Activated CD8-positive, alpha-beta memory T cell treated with anti-CD3 and anti-CD28 coated beads for 24 hours (primary cell): ENCODE results near the gene TRMT44.
A peak's percentile ranks its signal among the peaks of the same experiment; 100 is the strongest.
"Not testable (repeated sequence)": the region's sequence is repeated elsewhere in the genome, so short reads cannot be mapped to it uniquely, and the experiment has no call there.

Experiments
- DNase-seq: peaks from one replicate; pipeline ENCODE4 v3.0.0-alpha.2; 2020

The TRMT44 gene

DNA sequence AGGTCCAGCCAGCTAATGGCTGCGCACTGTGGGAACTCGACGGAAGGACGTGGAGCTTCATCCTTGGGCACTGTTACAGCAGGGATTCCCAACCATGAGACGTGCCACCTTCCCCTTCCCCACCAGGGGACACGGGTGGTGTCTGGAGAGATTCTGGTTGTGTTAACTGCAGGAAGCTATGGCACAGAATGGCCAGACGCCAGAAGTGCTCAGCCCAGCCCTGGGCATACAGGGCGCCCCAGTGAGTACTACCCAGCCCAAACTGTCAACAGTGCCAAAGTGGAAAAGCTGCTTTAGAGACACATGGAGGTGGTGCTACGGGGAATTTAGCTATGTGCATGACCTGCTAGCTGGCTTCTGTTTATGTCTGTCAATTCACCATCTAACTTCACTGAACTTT, 32.8 kb upstream of the TRMT44 start:
- no peak for DNase-seq

DNA sequence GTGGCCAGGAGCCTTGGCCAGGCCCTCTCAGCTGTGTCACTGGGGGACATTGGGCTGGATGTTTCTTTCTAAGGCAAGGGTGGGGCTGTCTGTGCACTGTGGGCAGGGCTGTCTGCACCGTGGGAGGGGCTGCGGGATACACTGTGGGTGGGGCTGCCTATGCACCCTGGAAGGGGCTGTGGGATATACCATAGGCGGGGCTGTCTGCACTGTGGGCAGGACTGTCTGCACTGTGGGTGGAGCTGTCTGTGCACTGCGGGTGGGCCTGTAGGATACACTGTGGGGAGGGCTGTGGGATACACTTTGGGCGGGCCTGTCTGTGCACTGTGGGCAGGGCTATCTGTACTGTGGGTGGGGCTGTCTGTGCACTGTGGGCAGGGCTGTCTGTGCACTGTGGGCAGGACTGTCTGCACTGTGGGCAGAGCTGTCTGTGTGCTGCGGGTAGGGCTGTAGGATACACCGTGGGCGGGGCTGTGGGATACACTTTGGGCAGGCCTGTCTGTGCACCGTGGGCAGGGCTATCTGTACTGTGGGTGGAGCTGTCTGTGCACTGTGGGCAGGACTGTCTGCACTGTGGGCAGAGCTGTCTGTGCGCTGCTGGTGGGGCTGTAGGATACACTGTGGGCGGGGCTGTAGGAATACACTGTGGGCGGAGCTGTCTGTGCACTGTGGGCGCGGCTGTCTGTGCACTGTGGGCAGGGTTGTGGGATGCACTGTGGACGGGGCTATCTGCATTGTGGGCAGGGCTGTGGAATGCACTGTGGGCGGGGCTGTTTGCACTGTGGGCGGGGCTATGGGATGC, 31.1 kb upstream of the TRMT44 start:
- DNase-seq = peak; percentile 67

DNA sequence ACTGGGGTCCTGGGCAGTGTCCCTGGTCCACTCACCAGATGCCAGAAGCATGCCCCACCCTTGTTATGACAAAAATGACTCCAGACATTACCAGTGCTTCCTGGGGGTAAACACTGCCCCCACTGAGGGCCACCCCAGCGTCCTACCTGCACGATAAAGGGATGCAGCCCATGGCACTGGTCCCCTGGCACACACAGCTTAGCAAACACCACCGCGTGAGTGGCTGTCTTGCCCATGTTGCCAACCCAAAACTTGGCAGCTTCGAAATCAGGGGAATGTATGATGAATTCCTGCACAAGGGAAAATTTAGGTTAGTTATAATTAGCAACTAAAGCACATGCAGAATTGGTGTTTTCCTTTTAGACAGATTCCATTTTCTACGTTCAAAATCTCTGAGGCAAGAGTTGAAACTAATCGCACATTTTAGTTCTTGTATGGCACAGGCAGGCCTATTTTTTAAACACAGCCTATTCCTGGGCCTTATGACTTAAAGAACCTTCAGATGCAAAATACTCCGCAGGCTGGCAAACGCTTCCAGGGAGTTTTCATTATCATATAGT, 30.4 kb upstream of the TRMT44 start:
- no peak for DNase-seq

DNA sequence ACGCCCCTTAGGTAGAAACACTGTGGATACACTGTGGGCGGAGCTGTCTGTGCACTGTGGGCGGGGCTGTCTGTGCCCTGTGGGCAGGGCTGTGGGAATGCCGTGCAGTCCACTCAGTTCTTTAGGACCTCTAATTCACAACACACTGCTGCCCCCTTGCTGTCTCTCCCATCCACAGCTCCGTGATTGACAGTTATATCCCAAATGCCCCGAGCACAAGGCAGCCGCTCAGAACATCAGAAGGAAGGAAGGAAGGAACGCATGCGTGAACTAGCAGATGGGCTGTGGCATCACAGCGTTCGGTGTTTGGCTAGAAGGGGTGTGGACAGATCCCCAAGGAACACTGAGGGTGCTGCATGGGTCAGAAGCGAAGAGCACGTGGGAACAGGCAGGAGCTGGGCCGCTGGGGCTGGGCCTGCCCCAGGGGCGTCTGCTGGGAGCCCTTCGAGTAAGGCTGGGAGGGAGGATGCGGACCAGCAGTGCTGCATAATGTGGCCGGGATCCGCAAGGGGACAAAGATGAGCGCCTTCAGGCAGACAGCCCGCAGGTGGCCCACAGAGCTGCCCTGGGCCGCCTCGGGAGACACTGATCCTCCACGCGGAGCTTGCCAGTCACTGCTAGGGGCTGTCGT, 29.8 kb upstream of the TRMT44 start:
- DNase-seq = no peak

DNA sequence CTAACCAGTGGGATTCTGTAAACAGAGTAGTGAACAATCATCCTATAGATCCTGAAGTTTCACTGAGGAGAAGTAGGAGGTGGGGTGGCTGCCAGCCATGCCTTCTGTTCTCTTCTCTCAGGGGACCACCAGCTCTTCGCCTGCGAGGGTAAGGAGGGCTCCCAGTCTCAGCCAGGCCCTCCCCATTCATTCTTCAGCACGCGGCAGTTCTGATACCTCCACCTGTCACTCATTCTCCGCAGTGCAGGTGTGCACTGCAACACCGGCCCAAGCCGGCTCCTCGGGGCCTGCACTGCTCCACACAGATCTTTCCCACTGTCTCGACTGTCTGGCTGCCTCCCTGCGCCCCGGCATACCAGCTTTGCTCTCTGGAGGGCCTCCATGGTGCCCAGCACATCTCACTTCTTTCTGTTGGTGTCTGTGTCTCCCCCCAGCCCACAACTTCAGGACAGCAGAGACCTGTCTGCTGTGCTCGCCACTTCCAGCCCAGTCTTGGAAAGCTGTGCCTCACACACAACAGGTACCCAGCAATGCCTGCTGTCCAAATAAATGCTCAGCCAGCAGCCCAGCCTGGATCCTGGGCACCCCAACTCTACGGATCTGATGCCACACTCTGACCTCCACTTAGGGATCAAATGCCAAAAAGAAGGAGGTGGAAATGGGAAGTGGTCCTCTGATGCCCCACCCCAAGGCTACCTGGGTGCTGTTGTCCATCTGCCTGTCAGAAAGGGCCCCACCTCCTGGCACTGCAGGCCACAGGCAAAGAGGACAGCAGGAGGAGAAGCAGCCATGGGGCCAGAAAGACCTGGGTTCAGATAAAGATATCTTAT, 29.0 kb upstream of the TRMT44 start:
- no peak for DNase-seq

DNA sequence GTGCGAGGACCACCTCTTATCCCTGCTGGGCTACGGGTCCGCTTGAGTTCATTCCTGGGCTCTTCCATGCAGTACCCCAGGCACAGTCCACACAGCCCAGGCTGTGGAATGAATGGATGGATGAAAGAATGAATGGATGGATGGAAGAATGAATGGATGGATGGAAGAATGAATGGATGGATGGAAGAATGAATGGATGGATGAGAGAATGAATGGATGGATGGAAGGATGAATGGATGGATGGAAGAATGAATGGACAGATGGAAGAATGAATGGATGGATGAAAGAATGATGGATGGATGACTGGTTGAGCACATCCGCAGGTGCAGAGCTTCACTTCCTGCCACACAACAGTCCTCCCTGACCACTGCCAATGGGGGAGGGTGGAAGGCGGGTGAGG, 28.3 kb upstream of the TRMT44 start:
- no peak for DNase-seq

DNA sequence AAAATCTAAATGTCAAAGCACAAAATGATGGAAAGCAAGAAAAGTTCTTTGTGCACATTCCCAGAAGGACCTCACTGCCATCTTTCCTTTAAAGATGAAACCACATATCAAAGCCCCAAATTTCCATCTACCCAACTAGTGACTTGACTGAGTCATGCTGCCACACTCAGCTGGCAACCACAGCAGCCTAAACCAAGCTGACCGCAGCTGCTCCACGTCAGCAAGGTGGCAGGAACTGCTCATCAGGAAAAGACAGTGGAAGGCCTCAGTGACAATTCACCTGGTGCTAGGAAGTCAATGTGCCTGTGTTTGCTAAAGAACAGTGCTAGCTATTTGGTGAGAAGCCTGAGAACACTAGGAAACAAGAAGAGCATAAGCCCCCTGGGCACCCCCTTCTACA, 26.2 kb upstream of the TRMT44 start:
- DNase-seq = no peak

- DNase-seq = no peak
These were observed 23.4 kb upstream of the TRMT44 start for GRCh38 chr4:8417071-8417614.

DNA sequence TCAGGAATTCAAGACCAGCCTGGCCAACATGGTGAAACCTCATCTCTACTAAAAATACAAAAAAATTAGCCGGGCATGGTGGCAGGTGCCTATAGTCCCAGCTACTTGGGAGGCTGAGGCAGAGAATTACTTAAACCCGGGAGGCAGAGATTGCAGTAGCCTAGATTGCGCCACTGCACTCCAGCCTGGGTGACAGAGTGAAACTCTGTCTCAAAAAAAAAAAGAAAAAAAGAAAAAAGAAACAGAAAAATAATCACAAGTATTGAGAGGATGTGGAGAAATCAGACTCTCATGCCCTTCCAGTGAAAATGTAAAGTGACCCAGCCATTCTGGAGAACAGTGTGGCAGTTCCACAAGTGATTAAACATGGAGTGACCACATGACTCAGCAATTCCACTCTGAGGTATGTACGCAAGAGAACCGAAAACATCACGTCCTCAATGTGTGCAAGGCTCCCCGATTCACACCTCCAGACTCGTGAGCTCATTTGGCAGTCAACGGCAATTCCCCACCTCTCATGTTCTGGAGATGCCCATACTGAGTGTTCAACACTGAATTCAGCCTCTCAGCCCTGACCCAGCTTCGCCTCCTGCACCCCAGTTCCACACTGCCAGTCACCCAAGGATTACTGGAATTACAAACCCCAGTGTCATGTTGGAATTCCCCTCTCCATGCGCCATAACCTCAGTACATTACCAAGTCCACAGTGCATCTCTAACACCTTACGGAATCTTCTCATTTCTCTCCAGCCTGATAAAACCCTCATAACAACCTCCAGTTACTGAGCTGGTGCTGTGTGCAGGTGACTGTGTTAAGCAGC, 21.1 kb upstream of the TRMT44 start:
- DNase-seq = peak; percentile 71

DNA sequence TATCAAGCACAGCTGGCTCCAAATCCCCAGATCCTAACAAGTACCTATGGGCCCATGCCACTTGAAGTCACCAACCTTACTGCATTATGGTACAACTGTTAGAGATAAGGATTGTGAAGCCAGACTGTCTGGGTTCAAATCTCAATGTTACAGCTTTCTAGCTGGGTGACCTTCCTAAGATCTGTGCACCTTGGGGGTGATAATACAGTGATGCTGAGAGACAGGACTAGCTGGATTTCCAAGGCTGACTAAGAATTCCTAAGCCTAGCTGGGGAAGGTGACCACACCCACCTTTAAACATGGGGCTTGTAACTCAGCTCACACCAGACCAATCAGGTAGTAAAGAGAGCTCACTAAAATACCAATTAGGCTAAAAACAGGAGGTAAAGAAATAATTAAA, 20.4 kb upstream of the TRMT44 start:
- DNase-seq = not testable (repeated sequence)

- DNase-seq = no peak
These were observed 18.2 kb upstream of the TRMT44 start for GRCh38 chr4:8422327-8422726.

- DNase-seq = no peak
These were observed 17.8 kb upstream of the TRMT44 start for GRCh38 chr4:8422786-8423185.

DNA sequence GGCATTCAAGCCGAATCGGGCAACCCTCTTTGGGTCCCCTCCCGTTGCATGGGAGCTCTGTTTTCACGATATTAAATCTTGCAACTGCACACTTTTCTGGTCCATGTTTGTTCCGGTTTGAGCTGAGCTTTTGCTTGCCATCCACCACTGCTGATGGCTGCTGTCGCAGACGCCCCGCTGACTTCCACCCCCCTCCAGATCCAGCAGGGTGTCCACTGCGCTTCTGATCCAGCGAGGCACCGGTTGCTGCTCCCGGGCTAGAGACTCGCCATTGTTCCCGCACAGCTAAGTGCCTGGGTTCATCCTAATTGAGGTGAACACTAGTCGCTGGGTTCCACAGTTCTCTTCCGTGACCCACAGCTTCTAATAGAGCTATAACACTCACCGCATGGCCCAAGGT, 13.3 kb upstream of the TRMT44 start:
- no peak for DNase-seq

DNA sequence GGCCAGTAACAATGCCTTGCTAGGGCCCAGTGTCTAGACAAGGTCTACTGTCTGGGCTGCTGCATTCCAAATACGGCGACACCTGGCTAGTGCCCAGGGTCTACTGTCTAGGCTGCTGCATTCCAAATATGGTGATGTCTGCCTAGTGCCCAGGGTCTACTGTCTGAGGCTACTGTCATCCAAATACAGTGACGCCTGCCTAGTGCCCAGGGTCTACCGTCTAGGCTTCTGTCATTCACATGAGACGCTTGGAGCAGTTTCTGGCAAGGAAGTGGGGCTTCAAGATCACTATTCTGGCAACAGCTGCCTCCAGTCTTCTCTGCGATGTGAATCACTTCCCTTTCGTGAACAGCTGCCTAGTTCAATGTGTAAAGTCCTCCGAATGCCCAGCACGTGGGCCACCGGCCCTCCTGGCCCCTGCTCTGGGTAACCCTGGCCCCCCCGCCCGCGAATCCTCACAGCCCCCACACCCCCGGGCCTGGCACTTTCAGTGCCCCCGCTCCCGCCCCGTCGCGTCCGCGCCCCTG, 12.8 kb upstream of the TRMT44 start:
- DNase-seq = no peak

DNA sequence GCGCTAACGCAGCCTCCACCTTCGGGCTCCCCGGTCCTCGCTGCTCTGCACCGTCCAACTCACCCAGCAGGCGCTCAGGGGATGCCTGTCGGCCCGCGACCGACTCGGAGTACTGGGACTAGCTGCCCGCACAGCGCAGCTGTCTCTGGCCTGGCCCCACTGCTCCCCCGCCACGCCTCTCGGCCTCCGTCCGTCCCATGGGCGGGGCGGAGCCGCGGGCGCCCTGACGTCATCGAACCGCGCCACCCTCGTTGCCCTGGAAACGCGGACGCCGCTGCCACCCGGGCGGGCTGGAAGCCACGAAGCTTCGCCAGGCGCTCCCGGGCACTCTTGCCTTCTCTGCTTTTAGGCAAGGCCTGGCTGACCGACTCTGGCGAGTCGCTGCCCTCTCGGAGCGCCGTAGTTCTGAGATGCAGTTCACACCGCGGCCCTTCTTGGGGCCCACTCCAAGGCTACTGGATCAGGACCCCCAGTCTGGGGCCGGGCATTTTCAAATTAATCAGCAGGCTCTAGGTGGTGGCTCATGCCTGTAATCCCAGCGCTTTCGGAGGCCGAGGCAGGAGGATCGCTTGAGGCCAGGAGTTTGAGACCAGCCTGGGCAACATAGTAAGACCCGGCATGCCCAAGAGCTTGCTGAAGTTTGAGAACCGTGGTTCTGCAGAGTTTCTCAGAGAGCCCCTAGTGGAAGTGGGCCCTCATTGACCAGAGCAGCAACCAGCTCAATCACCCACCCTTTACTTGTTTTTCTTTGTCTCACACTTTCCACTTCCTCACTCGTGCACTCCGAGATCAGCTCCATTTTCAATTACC, 12.1 kb upstream of the TRMT44 start:
- DNase-seq = peak; percentile 99

DNA sequence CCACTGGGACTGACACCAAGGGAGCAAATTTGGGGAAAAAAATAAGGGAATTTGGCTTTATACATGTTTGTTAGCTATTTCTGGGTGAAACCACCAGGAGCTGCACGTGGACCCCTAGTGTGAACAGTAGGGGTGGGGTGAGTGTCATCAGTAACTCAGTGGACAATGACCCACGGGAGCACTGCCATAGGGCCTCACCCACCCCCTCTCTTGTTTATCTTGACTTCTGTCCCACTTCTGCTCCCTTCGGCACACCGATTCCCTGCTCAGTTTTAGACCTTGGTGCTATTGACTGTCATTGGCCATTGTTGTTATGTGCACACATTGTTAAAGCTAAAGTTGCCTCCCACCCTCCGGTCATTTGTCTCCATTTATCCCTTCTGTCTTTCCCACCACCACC, 9.0 kb upstream of the TRMT44 start:
- no peak for DNase-seq

GRCh38 chr4:8433136-8433535, 7.4 kb upstream of the TRMT44 start:
- DNase-seq = no peak

DNA sequence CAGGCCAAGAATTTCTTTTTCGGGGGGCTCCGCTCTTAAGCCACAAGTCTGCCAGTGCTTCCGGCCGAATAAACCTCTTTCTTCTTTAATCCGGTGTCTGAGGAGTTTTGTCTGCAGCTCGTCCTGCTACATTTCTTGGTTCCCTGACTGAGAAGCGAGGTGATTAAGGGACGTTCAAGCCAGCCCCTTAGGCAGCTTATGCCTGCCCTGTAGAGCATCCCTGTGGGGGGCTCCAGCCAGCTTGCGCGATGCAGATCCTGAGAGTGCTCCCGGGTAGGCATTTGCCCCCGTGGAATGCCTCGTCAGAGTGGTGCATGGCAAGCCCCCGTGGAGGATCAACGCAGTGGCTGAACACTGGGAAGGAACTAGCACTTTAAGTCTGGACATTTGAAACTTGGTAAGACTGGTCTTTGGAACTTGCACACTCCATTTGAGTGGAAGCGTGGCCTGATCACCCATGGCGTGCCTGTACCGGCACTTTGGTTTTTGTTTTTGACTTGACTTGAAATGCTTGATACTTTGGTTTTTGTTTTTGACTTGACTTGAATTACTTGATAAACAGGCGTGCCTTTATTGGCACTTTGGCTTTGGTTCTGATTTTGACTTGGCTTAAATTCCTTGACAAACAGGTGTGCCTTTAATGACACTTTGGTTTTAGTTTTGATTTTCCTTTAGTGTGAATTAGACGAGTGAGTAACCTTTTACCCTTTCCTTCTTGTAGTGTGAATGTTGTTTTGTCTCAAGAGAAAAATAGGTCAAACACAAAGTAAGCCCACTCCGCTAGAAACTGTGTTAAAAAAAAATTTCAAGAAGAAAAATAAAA, 6.1 kb upstream of the TRMT44 start:
- DNase-seq = no peak

DNA sequence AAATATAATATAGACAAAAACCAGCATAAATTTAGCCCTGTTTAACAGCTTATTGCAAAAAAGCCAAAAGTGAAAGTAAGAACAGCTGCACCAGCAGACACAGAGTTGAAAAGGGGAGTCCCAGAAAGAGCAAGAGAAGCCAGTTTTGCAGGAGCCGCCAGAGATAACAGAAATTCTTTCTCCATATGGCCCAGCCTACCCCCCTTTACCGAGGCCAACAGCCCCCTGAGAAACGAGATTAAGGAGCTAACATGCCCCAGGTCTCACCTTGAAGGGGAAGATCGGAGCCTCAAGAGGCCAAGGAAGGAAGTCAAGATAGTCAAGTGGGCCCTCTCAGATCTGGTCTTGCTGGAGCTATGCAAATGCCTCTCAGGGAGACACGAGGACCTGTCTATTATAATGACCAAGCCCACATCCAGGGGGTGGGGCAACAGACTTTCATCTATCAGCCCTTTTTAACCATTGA, 4.9 kb upstream of the TRMT44 start:
- DNase-seq = peak; percentile 61

DNA sequence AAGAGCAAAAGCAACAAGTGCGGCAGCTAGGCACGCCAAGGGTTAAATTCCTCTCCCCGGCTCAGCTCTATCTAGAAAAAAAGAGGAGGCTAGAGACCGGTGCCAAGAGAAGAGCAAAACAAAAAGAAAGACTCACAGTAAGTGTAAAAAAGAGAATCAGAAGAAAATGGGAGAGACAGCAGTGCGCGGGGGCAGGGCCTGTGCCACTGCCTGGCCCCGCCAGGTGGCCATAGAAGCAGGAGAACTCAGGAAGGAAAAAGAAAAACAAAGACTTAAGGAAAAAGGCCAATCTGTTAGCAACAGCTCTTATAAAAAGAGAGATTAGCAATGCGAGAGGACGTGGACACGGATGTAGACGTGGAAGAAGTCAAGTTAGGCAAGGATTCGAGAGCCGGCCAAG, 3.3 kb upstream of the TRMT44 start:
- no peak for DNase-seq
